Subcutaneous preadipocyte (primary cell): ENCODE measurements around the gene MIOX. TPM values are rescaled to one million over a fixed set of nuclear protein-coding genes. Genes with fewer than 3 reads are reported as not detected.

Experiments used
- total RNA-seq: library from RNA; depleted of rRNA; stranded (reverse); fragments of >200 nt; gene quantifications from 2 replicates; pipeline ENCODE4 v1.2.3, GENCODE V29; 2012

MIOX gene
- total RNA-seq = 0.20 TPM in 1 of 2 replicates, not detected in the other

GRCh38 chr22:50486561-50487289 is at the start of gene MIOX:
TSS of gene MIOX (plus strand) at chr22:50486859. CDS start at chr22:50486898, 39 bp downstream.

GRCh38 chr22:50474710-50475651 is 11.7 kb upstream of the MIOX start, which contains the start of gene SBF1:
TSS of gene SBF1 (minus strand) at chr22:50475035. CDS start at chr22:50474840, 195 bp downstream.

GRCh38 chr22:50481440-50482106 is 5.1 kb upstream of the MIOX start, which contains the start of gene ADM2:
TSS of gene ADM2 (plus strand) at chr22:50481543. CDS start at chr22:50481848, 305 bp downstream.

GRCh38 chr22:50507421-50507990 is 20.8 kb downstream of the MIOX start, which contains the start of gene LMF2:
TSS of gene LMF2 (minus strand) at chr22:50507702. CDS start at chr22:50507675, 27 bp downstream.

GRCh38 chr22:50507991-50508884 is 21.6 kb downstream of the MIOX start, which contains the start of gene NCAPH2:
TSS of gene NCAPH2 (plus strand) at chr22:50508224. CDS start at chr22:50508338, 114 bp downstream.

GRCh38 chr22:50525104-50525857 is 38.6 kb downstream of the MIOX start, which contains the start of gene SCO2:
TSS of gene SCO2 (minus strand) at chr22:50525598. CDS start at chr22:50524411, 1,187 bp downstream.

GRCh38 chr22:50529897-50530579 is 43.4 kb downstream of the MIOX start, which contains the start of gene TYMP:
TSS of gene TYMP (minus strand) at chr22:50530012. CDS start at chr22:50529709, 303 bp downstream.

Other genes with a start within 250 kb of the MIOX start
- 27.9 and 28.5 TPM in 2 replicates for gene TUBGCP6, start 241.8 kb upstream of the MIOX start, total RNA-seq
- gene HDAC10, start 235.6 kb upstream of the MIOX start, total RNA-seq = 19.1 and 22.5 TPM in 2 replicates
- 24.3 and 34.8 TPM in 2 replicates for gene MAPK12, start 225.2 kb upstream of the MIOX start, total RNA-seq
- 2.5 and 4.4 TPM in 2 replicates for gene MAPK11, start 216.5 kb upstream of the MIOX start, total RNA-seq
- 81.7 and 93.0 TPM in 2 replicates for gene PLXNB2, start 179.2 kb upstream of the MIOX start, total RNA-seq
- gene DENND6B, start 159.8 kb upstream of the MIOX start, total RNA-seq = 0.39 and 2.2 TPM in 2 replicates
- gene PPP6R2, start 143.5 kb upstream of the MIOX start, total RNA-seq = 41.2 and 48.7 TPM in 2 replicates
- 63.6 and 76.8 TPM in 2 replicates for gene SBF1, start 11.8 kb upstream of the MIOX start, total RNA-seq
- 0.39 and 2.2 TPM in 2 replicates for gene ADM2, start 5.3 kb upstream of the MIOX start, total RNA-seq
- 32.3 and 36.9 TPM in 2 replicates for gene LMF2, start 20.8 kb downstream of the MIOX start, total RNA-seq
- gene NCAPH2, start 21.4 kb downstream of the MIOX start, total RNA-seq = 35.3 and 49.5 TPM in 2 replicates
- 2.7 and 5.1 TPM in 2 replicates for gene SCO2, start 38.7 kb downstream of the MIOX start, total RNA-seq
- gene TYMP, start 43.2 kb downstream of the MIOX start, total RNA-seq = 24.2 and 45.9 TPM in 2 replicates
- gene KLHDC7B, start 59.0 kb downstream of the MIOX start, total RNA-seq = not detected in 2 replicates
- not detected in 2 replicates for gene SYCE3, start 76.1 kb downstream of the MIOX start, total RNA-seq
- gene CPT1B, start 91.6 kb downstream of the MIOX start, total RNA-seq = 0.73 and 1.2 TPM in 2 replicates
- 22.5 and 25.4 TPM in 2 replicates for gene CHKB, start 96.0 kb downstream of the MIOX start, total RNA-seq
- gene MAPK8IP2, start 113.9 kb downstream of the MIOX start, total RNA-seq = 0.37 and 0.39 TPM in 2 replicates
- gene ARSA, start 141.3 kb downstream of the MIOX start, total RNA-seq = 15.8 and 16.4 TPM in 2 replicates
- 0.73 and 2.2 TPM in 2 replicates for gene SHANK3, start 186.0 kb downstream of the MIOX start, total RNA-seq